NCI-H1417 treated with DMSO at 0.1 percent for 48 hours (cell line): ENCODE data around the gene CACNA2D4.
"Not testable (repeated sequence)": the region's sequence is repeated elsewhere in the genome, so short reads cannot be mapped to it uniquely, and the experiment has no call there.

Experiments used
- DNase-seq: peaks from one replicate; lab custom pipeline; 2025; lab: John Stamatoyannopoulos, UW

The CACNA2D4 gene

GRCh38 chr12:1832801-1833595, 85.5 kb downstream of the CACNA2D4 start:
- DNase-seq: no peak

GRCh38 chr12:1830981-1831963, 87.2 kb downstream of the CACNA2D4 start:
- DNase-seq: no peak

- no peak for DNase-seq
These were observed 88.0 kb downstream of the CACNA2D4 start for GRCh38 chr12:1830401-1830845.

DNA sequence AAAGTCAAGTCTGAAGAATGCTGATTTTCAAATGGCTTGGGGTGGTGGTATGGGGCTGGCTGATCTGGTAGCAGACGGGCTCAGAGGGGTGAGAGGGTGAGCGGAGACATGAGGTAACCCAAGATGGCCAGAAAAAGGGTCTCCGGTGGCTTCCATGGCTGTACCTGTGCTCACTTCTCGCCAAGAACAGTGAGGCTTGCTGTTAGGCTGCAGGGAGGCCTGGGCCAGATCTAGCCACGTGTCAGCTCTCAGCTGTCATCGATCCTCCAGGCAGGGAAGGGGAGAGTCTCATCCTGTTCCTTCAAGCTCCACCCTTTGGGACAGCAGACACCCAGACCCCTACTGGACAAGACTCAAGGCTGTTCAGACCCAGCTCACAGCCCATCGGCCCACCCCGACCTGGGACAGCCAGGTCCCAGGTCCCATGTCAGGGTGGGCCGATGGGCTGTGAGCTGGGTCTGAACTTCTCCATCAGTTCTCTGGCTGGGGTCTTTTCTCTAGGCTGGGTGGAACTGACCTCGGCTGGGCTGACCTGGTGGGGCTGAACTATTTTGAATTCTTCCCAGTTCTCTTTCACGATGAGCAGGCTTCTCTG, 89.0 kb downstream of the CACNA2D4 start:
- DNase-seq: no peak

GRCh38 chr12:1828856-1829255, 89.6 kb downstream of the CACNA2D4 start:
- DNase-seq: no peak

DNA sequence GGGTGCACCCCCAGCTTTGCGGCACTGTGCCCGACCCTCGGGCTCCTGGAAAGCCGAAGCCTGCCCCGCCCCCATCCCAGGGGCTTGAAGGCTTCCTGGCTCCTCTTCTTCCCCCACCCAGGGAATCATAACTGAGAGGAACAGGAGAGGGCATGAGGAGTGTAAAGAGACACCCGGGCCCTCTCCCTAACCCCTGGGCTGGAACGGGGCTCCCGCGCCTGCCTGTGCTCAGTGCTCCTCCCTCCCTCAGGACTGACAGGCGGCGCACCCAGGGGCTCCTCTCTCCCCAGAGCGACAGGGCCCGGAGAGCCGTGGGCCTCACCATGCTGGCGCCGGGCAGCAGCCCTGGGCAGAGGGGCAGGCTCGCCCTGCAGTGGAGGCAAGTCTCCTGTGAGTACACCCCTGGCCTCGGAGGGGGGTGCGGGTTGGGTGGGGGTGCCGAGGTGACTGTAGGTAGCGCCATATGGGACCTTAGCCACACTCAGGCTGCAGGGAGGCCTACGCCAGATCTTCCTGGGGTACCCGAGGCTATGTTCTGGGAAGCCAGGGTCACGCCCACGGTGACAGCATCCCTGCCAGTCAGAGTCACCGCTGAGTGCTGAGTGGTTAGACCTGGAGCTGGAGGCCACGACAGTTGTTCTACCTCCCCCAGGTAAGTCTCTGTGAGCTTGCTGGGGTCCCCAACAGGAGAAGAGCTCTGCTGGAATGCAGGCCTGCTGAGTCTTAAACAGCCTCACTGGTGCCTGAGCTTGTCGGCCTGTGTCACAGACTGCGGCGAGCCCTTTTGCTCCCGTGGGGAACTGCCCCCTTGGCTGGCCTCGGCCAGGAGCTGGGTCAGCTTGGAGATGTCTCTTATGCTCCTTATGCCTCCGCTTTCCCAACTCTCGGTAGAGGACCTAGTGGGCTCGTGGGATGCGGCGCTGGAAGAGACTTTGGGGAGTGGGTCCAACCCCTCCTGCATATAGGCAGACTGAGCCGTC, 90.3 kb downstream of the CACNA2D4 start:
- no peak for DNase-seq

- no peak for DNase-seq
These were observed 91.4 kb downstream of the CACNA2D4 start for GRCh38 chr12:1826867-1827705.

DNA sequence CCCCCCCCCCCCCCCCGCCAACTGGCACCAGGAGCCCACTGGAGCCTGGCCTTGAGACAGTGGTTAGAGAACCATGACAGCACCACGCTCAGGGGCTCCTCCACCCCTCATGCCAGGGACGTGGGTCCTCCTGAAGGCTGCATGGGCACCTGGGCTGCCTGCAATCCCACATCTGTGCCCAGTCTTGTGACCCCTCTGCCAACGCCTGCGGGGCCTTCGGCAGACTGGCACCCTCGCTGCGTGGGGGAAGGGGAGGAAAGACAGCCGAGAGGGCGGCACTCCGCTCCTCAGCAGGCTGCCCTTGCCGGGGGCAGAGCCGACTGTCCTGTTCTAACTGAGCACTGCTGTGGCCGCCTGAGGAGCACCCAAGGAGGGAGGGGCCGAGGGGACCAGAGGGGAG, 92.1 kb downstream of the CACNA2D4 start:
- DNase-seq: no peak

GRCh38 chr12:1825382-1826102, 92.9 kb downstream of the CACNA2D4 start:
- DNase-seq: no peak

DNA sequence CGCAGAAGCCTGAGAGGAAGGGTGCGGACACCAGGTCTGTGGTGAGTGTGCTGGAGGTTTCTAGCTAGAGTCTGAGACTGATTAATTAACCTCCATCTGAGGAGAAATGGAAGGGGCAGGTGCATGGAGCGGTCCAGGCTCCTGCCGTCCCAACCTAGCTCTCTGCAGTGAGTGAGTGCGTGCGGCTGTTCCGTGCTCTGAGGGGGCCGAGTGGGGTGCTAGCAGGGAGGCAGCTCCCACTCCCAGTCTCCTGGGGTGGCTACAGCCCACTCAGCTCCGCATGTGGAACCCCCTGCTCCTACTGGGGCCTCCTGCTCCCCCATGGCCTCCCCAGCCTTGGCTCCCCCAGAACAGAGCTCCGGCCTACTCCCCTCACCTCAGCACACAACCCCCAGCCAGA, 95.2 kb downstream of the CACNA2D4 start:
- no peak for DNase-seq

DNA sequence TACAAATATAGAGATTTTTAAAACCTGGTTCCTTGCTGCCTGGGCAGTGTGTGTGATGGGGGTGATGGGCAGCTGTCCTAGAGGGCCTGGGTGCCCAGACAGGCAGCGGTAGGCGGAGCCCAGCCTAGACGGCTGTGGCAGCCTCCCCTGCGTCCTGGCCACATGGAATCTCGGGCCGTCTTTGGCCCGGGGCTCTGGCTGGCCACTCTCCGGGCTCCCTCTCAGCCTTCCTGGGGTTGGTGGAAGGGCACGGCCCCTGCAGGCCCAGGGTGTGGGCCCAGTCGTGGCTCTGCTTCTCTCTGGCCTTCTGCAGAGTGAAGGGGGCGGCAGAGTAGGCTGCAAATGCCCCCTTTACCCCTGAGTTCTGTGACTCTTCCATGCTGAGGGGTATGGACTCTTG, 95.8 kb downstream of the CACNA2D4 start:
- DNase-seq: no peak

GRCh38 chr12:1821805-1822204, 96.6 kb downstream of the CACNA2D4 start:
- no peak for DNase-seq

GRCh38 chr12:1820896-1821291, 97.6 kb downstream of the CACNA2D4 start:
- no peak for DNase-seq

DNA sequence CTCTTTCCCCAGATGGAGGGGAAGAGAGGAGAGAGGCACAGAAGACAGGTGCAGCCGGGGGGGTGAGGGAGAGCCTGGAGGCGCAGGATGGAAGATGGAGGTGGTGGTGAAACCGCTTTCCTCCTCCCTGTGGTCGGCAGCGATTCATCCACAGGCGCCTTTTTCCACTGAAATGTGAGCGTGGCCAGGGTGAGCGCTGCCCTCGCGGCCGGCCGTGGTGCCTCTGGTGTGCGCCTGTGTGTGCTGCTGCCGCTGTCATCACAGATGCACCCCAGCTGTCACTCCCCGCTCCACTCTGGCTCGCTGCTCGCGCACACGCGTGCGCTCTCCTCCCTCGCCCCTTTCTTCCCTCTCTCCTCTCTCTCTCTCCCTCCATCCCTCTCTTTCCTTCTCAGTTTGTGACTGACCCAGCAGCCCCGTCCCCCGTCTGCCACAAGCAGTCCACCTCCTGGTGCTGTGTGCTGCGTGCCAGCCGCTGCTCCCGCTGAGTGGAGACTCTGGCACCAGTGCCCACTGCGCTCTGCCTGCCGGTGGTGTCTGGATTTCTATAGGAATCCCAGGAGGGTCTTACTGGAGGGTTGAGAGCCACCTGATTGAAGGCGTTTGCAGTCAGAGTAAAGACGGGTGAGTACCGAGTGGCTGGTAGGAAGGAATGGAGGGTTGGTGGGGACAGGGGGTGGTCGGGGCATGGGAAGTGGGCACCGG, 98.1 kb downstream of the CACNA2D4 start, which contains the start of gene LRTM2:
TSS of gene LRTM2 (plus strand) at position 375 of the 705 bp plus-strand sequence. CDS start 7,584 bp downstream, outside the sequence.
- no peak for DNase-seq

- no peak for DNase-seq
These were observed 98.9 kb downstream of the CACNA2D4 start for GRCh38 chr12:1819571-1819970.

- no peak for DNase-seq
These were observed 99.4 kb downstream of the CACNA2D4 start for GRCh38 chr12:1819050-1819449.

DNA sequence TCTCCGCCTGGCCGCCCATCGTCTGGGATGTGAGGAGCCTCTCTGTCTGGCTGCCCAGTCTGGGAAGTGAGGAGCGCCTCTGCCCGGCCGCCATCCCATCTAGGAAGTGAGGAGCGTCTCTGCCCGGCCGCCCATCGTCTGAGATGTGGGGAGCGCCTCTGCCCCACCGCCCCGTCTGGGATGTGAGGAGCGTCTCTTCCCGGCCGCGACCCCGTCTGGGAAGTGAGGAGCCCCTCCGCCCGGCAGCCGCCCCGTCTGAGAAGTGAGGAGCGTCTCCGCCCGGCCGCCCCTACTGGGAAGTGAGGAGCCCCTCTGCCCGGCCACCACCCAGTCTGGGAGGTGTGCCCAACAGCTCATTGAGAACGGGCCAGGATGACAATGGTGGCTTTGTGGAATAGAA, 100.5 kb downstream of the CACNA2D4 start:
- DNase-seq: not testable (repeated sequence)

DNA sequence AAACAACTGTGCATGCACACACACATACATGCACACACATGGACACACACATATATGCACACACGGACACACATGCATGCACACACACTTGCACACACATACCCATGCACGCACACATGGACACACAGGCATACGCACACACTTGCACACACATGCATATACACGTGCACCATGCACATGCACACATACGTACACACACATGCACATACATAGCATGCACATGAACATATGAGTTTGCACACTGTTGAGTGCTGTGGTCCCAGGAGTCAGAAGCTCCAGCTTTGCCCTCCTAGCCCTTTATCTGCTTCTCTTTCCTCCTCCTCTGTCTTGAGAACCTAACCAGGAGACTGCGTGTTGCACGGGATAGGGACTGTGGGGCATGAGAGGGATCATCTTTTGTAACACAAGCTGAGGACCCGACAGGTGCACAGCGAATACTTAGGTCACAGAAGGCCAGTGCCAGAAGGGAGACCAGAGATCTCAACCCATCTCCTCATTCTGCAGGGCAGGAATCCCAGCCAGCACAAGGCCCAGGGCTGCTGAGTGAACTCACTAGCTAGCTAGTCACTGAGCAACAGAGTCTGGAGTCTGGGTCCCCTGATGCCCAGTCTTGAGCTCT, 101.6 kb downstream of the CACNA2D4 start:
- no peak for DNase-seq
